Measurements from ENCODE around the gene TGFBRAP1. TPM values are rescaled to one million over a fixed set of nuclear protein-coding genes. Genes with fewer than 3 reads are reported as not detected.
A peak's percentile ranks its signal among the peaks of the same experiment; 100 is the strongest.

Gene TGFBRAP1
- total and polyA plus RNA-seq, 9 of the 15 experiments (the other 6 are each of a cell fraction or from before 2014, with no cell fraction given) = 3.7 to 18.0 (median 11.0) TPM

- FAIRE-seq = no peak
- H2AFZ ChIP-seq (ENCODE audit: low read depth, low read length) = no peak overlapping the region
- H3K4me2 ChIP-seq (ENCODE audit: insufficient read depth, low read length) = no peak overlapping the region
- no peak overlapping the region for H3K9ac ChIP-seq (ENCODE audit: insufficient read depth in 1 of 2, low read depth in 2 of 2, low read length in 2 of 2)
- H3K9me1 ChIP-seq (ENCODE audit: control insufficient read depth, insufficient read depth, low read length) = no peaks in the 10 kb centered on the region
- no peaks in the 10 kb centered on the region for H4K20me1 ChIP-seq (replicated peaks; ENCODE audit: control insufficient read depth, insufficient read depth, low read length)
- BruUV-seq (replicated peaks) = no TSS peak
- H3K36me3 ChIP-seq (ENCODE audit: control insufficient read depth, insufficient read depth, low read length) = peaks cover 71% of the 10 kb centered on the region
- no peaks in the 10 kb centered on the region for H3K4me1 ChIP-seq (replicated peaks in 1 of 2; ENCODE audit: control insufficient read depth in 2 of 2, insufficient read depth in 2 of 2, low read length in 2 of 2)
- H3K27me3 ChIP-seq (ENCODE audit: control insufficient read depth in 2 of 2, insufficient read depth in 2 of 2, low read length in 2 of 2) = no peaks in the 10 kb centered on the region
- no peak for ATAC-seq
- CTCF ChIA-PET (ENCODE audit: low intra/inter-chr PET ratio) = no interaction called here
- no peak overlapping the region for H3K4me3 ChIP-seq
- peaks cover 4% of the 10 kb centered on the region; the same call in 1 of the 2 replicates for H3K9me3 ChIP-seq (replicated peaks; ENCODE audit: control insufficient read depth, insufficient read depth, low read depth, low read length)
- H3K27ac ChIP-seq (ENCODE audit: extremely low read depth, low read depth, low read length) = no peak overlapping the region
- intact Hi-C loops (cut with micrococcal nuclease) = no loop called here
- POLR2A ChIA-PET = no interaction called here
- H3K79me2 ChIP-seq (ENCODE audit: control insufficient read depth, insufficient read depth, low read length) = no peaks in the 10 kb centered on the region
- 73% methylated on average over 1 of the region's 1 CpG for WGBS (ENCODE audit: insufficient coverage, low coverage, missing lambda C conversion rate)
- no peak for DNase-seq (ENCODE audit: extremely low read depth in 1 of 4, low spot score in 3 of 4)
- in situ Hi-C loops (cut with MboI) = no loop called here
- TF ChIP-seq, protein P1, sequence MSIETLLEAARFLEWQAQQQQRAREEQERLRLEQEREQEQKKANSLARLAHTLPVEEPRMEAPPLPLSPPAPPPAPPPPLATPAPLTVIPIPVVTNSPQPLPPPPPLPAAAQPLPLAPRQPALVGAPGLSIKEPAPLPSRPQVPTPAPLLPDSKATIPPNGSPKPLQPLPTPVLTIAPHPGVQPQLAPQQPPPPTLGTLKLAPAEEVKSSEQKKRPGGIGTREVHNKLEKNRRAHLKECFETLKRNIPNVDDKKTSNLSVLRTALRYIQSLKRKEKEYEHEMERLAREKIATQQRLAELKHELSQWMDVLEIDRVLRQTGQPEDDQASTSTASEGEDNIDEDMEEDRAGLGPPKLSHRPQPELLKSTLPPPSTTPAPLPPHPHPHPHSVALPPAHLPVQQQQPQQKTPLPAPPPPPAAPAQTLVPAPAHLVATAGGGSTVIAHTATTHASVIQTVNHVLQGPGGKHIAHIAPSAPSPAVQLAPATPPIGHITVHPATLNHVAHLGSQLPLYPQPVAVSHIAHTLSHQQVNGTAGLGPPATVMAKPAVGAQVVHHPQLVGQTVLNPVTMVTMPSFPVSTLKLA (conservative IDR thresholded peaks at IDR 0.05) = no peak
- TF ChIP-seq, protein P2, sequence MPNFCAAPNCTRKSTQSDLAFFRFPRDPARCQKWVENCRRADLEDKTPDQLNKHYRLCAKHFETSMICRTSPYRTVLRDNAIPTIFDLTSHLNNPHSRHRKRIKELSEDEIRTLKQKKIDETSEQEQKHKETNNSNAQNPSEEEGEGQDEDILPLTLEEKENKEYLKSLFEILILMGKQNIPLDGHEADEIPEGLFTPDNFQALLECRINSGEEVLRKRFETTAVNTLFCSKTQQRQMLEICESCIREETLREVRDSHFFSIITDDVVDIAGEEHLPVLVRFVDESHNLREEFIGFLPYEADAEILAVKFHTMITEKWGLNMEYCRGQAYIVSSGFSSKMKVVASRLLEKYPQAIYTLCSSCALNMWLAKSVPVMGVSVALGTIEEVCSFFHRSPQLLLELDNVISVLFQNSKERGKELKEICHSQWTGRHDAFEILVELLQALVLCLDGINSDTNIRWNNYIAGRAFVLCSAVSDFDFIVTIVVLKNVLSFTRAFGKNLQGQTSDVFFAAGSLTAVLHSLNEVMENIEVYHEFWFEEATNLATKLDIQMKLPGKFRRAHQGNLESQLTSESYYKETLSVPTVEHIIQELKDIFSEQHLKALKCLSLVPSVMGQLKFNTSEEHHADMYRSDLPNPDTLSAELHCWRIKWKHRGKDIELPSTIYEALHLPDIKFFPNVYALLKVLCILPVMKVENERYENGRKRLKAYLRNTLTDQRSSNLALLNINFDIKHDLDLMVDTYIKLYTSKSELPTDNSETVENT (CRISPR knock-in tag; IDR thresholded peaks at IDR 0.05) = no peak
- TF ChIP-seq SREBF2 (CRISPR knock-in tag; IDR thresholded peaks at IDR 0.05) = no peak
- no peak for TF ChIP-seq CBFA2T3 (IDR thresholded peaks at IDR 0.05)
- no peak for TF ChIP-seq EP300 (IDR thresholded peaks at IDR 0.05; ENCODE audit: low read length)
- TF ChIP-seq CBX3 (IDR thresholded peaks at IDR 0.05; ENCODE audit: borderline replicate concordance in 1 of 2, low read length in 2 of 2) = peak in 1 of 2 experiments; percentile 40; a peak in 1 of 3 replicates
- TF ChIP-seq PTTG1 (tag; IDR thresholded peaks at IDR 0.05; ENCODE audit: low read depth) = no peak
- TF ChIP-seq RBFOX2 (IDR thresholded peaks at IDR 0.05; ENCODE audit: low read depth, low read length) = no peak
- TF ChIP-seq NBN (IDR thresholded peaks at IDR 0.05; ENCODE audit: low read depth) = no peak
- TF ChIP-seq PYGO2 (tag; IDR thresholded peaks at IDR 0.05) = no peak
- no peak for TF ChIP-seq PHB (CRISPR knock-in tag; IDR thresholded peaks at IDR 0.05)
- TF ChIP-seq REST (IDR thresholded peaks at IDR 0.05; ENCODE audit: borderline replicate concordance) = no peak
- no peak for TF ChIP-seq REST (CRISPR knock-in tag; IDR thresholded peaks at IDR 0.05; ENCODE audit: low read depth)
Observed at GRCh38 chr2:105357122-105357521, 27.6 kb upstream of the TGFBRAP1 start.
